ENCODE results near the gene KHDC4. TPM values are rescaled to one million over a fixed set of nuclear protein-coding genes. Genes with fewer than 3 reads are reported as not detected.

KHDC4 gene
- total and polyA plus RNA-seq, 2 experiments from 2014 or later: 47.1 to 57.7 TPM

- Histone ChIP-seq H3K27ac (ENCODE audit: low read depth) (no peak overlapping the region), H3K4me2 (no peak overlapping the region), H4K20me1 (replicated peaks; ENCODE audit: insufficient read depth) (no peaks in the 10 kb centered on the region; the same call in 1 of the 2 replicates), H3K27me3 (ENCODE audit: insufficient read depth) (no peaks in the 10 kb centered on the region), H3F3A (replicated peaks; ENCODE audit: low read depth) (no peaks in the 10 kb centered on the region), H3K79me2 (replicated peaks; ENCODE audit: insufficient read depth) (no peaks in the 10 kb centered on the region), H3K9me2 (ENCODE audit: insufficient read depth) (0 out of 2 replicates have a peak, but pooled peaks cover 4% of the 10 kb centered on the region), H2AFZ (no peak overlapping the region), H3K36me3 (ENCODE audit: insufficient read depth) (no peaks in the 10 kb centered on the region), H3K4me3 (no peak overlapping the region), H3K4me1 (ENCODE audit: insufficient read depth) (no peaks in the 10 kb centered on the region)
- Mint-ChIP-seq H3K4me1 (no peaks in the 10 kb centered on the region), H3K27ac (no peak overlapping the region), H3K27me3 (ENCODE audit: insufficient read depth, low read depth, poor library complexity) (peaks cover 2% of the 10 kb centered on the region), H3K4me3 (no peak overlapping the region), H3K36me3 (ENCODE audit: low read depth) (no peaks in the 10 kb centered on the region; the same call in 2 of the 3 replicates), H3K9me3 (no peaks in the 10 kb centered on the region; the same call in 2 of the 3 replicates)
- TF ChIP-seq ZNF114 (CRISPR knock-in tag; IDR thresholded peaks at IDR 0.05) (no peak), JUNB (IDR thresholded peaks at IDR 0.05; ENCODE audit: unreplicated experiment) (no peak), CTCF (conservative IDR thresholded peaks at IDR 0.05; ENCODE audit: low read depth in 2 of 2) (no peak), EZH2phosphoT487 (IDR thresholded peaks at IDR 0.05; ENCODE audit: unreplicated experiment) (no peak), CREB1 (CRISPR knock-in tag; IDR thresholded peaks at IDR 0.05; ENCODE audit: low read depth) (no peak)
- ATAC-seq (no peak), DNase-seq (ENCODE audit: low spot score) (no peak)
Observed at GRCh38 chr1:155867766-155868165, 66.4 kb downstream of the KHDC4 start.

DNA sequence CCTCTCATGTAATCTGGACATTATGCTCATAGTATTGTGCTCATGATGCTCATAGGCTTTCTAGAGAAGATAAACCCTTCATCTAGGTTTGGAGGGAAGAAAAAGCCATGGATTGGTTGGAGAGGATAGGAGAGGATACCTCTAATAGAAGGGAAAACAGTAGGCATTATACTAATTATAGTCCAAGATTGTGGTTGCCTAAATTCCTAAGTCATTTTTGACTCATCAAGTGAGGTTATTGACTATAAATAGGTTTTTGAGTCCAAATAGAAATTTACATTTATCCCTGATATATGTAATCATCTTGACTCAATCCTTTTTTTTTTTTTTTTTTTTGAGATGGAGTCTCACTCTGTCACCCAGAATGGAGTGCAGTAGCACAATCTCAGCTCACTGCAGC, 69.8 kb downstream of the KHDC4 start:
- Mint-ChIP-seq H3K27ac (no peak overlapping the region), H3K9me3 (no peaks in the 10 kb centered on the region), H3K4me3 (no peak overlapping the region), H3K4me1 (peaks cover 6% of the 10 kb centered on the region), H3K27me3 (ENCODE audit: insufficient read depth, low read depth, poor library complexity) (peaks cover 8% of the 10 kb centered on the region), H3K36me3 (ENCODE audit: low read depth) (no peaks in the 10 kb centered on the region; the same call in 2 of the 3 replicates)
- Histone ChIP-seq H4K20me1 (replicated peaks; ENCODE audit: insufficient read depth) (no peaks in the 10 kb centered on the region), H3K4me3 (no peak overlapping the region), H3K36me3 (ENCODE audit: insufficient read depth) (no peaks in the 10 kb centered on the region), H3K27me3 (ENCODE audit: insufficient read depth) (no peaks in the 10 kb centered on the region), H3F3A (replicated peaks; ENCODE audit: low read depth) (peaks cover 5% of the 10 kb centered on the region), H3K4me2 (no peak overlapping the region), H3K27ac (ENCODE audit: low read depth) (no peak overlapping the region), H2AFZ (no peak overlapping the region), H3K79me2 (replicated peaks; ENCODE audit: insufficient read depth) (no peaks in the 10 kb centered on the region), H3K9me2 (ENCODE audit: insufficient read depth) (0 out of 2 replicates have a peak, but pooled peaks cover 4% of the 10 kb centered on the region), H3K4me1 (ENCODE audit: insufficient read depth) (peaks cover 5% of the 10 kb centered on the region)
- no peak for ATAC-seq
- no peak for DNase-seq (ENCODE audit: low spot score)
- TF ChIP-seq CTCF (conservative IDR thresholded peaks at IDR 0.05; ENCODE audit: low read depth in 2 of 2): no peak
- no peak for TF ChIP-seq ZNF462 (CRISPR knock-in tag; IDR thresholded peaks at IDR 0.05)
- TF ChIP-seq, protein P1, sequence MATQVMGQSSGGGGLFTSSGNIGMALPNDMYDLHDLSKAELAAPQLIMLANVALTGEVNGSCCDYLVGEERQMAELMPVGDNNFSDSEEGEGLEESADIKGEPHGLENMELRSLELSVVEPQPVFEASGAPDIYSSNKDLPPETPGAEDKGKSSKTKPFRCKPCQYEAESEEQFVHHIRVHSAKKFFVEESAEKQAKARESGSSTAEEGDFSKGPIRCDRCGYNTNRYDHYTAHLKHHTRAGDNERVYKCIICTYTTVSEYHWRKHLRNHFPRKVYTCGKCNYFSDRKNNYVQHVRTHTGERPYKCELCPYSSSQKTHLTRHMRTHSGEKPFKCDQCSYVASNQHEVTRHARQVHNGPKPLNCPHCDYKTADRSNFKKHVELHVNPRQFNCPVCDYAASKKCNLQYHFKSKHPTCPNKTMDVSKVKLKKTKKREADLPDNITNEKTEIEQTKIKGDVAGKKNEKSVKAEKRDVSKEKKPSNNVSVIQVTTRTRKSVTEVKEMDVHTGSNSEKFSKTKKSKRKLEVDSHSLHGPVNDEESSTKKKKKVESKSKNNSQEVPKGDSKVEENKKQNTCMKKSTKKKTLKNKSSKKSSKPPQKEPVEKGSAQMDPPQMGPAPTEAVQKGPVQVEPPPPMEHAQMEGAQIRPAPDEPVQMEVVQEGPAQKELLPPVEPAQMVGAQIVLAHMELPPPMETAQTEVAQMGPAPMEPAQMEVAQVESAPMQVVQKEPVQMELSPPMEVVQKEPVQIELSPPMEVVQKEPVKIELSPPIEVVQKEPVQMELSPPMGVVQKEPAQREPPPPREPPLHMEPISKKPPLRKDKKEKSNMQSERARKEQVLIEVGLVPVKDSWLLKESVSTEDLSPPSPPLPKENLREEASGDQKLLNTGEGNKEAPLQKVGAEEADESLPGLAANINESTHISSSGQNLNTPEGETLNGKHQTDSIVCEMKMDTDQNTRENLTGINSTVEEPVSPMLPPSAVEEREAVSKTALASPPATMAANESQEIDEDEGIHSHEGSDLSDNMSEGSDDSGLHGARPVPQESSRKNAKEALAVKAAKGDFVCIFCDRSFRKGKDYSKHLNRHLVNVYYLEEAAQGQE (IDR thresholded peaks at IDR 0.05; ENCODE audit: unreplicated experiment): no peak
- no peak for TF ChIP-seq CREB1 (CRISPR knock-in tag; IDR thresholded peaks at IDR 0.05; ENCODE audit: low read depth)

Data from GM23338 (cell line).